Mucosa of stomach (tissue), 1 donor: Measurements from ENCODE around the gene RAD18.

Experiments
- H3K27me3 ChIP-seq: one replicate; pipeline ENCODE4 v1.7.0; 2013; ENCODE audit warnings: mild to moderate bottlenecking, low read length; ENCODE audit not compliant: control insufficient read depth, insufficient read depth
- H3K36me3 ChIP-seq: one replicate; pipeline ENCODE4 v1.7.0; 2013; ENCODE audit warnings: low read length; ENCODE audit not compliant: control insufficient read depth, insufficient read depth
- H3K4me1 ChIP-seq: one replicate; pipeline ENCODE4 v1.7.0; 2013; ENCODE audit warnings: mild to moderate bottlenecking, low read length; ENCODE audit not compliant: control insufficient read depth, insufficient read depth
- H3K4me3 ChIP-seq: one replicate; pipeline ENCODE4 v1.7.0; 2013; ENCODE audit warnings: low read length
- H3K9ac ChIP-seq: one replicate; pipeline ENCODE4 v1.7.0; 2013; ENCODE audit warnings: mild to moderate bottlenecking, low read length, moderate library complexity
- H3K9me3 ChIP-seq: one replicate; pipeline ENCODE4 v1.7.0; 2013; ENCODE audit warnings: mild to moderate bottlenecking, low read length, moderate library complexity; ENCODE audit not compliant: control insufficient read depth
- donor health status: Pancreatic carcinoma.

Gene RAD18

GRCh38 chr3:8865697-8866096 lies 97.6 kb downstream of the RAD18 start:
- H3K9ac ChIP-seq, result no peak overlapping the region
- no peaks in the 10 kb centered on the region for H3K36me3 ChIP-seq
- H3K4me1 ChIP-seq, result no peaks in the 10 kb centered on the region
- no peaks in the 10 kb centered on the region for H3K9me3 ChIP-seq
- H3K27me3 ChIP-seq, result no peaks in the 10 kb centered on the region
- no peak overlapping the region for H3K4me3 ChIP-seq

DNA sequence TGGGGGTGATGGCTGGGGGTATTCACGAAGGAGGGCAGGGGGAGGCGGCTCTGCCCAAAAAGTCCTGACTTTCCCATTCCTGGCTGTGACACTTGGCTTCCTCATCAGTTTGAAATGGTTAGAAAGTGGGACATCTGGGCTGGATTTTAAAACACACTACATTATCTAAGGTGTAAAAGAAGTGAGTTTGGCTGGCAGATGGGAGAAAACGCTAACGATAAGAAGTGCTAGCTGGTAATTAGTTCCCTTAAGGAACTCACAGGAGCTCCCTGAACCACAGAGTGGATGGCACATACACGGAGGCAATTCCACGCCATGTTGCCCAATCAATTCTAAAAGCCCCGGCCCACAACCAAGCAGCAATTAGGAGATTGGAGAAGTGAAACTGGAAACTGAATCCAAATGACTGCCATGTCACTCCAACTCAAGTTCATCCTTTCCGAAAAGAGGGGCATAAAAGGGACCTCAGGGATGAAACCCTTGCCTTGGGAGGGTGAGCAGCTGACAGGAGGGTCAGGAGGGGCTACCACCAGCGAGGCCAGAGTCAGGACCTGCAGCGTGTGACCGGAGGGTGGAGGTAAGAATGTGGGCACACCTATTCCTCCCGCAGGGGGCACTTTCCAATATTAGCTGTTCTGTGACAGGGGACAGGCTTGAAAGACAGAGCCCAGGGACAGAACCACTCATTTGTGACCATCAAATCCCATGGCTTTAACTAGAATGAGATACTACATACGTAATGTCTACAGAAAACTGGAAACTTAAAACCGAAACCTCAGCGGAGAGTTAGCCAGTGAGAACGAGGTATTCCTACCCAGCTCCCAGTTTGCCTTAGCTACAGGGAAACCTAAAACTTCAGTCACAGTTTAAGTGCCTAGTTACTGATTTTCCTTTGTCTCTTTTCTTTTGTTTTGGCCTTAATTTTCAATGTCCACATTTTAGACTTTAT lies 98.6 kb downstream of the RAD18 start:
- no peak overlapping the region for H3K4me3 ChIP-seq
- no peaks in the 10 kb centered on the region for H3K4me1 ChIP-seq
- no peaks in the 10 kb centered on the region for H3K9me3 ChIP-seq

DNA sequence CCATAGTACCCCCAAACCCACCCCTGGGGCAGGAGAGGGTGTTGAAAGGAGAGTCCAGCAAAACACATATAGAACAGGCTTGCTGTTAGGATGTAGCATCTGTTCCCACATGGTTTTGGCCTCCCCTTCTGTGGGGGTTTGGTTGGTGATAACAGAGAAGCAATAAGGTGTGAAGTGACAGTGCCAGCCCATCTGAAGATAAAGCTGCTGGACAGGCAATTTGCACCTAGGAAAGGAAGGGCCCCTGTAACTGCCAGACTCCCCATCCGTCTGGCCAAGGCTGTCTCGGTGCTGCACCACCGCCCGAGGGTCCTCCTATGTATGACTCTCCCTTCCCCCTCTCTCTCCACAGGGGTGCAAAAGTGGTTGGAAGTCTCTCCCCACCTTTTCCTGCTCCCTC lies 99.4 kb downstream of the RAD18 start:
- Histone ChIP-seq H3K9me3 (no peaks in the 10 kb centered on the region), H3K4me1 (no peaks in the 10 kb centered on the region), H3K36me3 (no peaks in the 10 kb centered on the region), H3K9ac (no peak overlapping the region), H3K27me3 (no peaks in the 10 kb centered on the region), H3K4me3 (no peak overlapping the region)

More for the DNA sequence above, 98.6 kb downstream of the RAD18 start:
- Histone ChIP-seq H3K9ac (no peak overlapping the region), H3K27me3 (no peaks in the 10 kb centered on the region), H3K36me3 (no peaks in the 10 kb centered on the region)

GRCh38 chr3:8857720-8858367 lies 105.4 kb downstream of the RAD18 start:
- H3K9me3 ChIP-seq, result no peaks in the 10 kb centered on the region
- H3K4me3 ChIP-seq, result no peak overlapping the region
- H3K27me3 ChIP-seq, result no peaks in the 10 kb centered on the region
- no peaks in the 10 kb centered on the region for H3K4me1 ChIP-seq
- no peaks in the 10 kb centered on the region for H3K36me3 ChIP-seq
- no peak overlapping the region for H3K9ac ChIP-seq

DNA sequence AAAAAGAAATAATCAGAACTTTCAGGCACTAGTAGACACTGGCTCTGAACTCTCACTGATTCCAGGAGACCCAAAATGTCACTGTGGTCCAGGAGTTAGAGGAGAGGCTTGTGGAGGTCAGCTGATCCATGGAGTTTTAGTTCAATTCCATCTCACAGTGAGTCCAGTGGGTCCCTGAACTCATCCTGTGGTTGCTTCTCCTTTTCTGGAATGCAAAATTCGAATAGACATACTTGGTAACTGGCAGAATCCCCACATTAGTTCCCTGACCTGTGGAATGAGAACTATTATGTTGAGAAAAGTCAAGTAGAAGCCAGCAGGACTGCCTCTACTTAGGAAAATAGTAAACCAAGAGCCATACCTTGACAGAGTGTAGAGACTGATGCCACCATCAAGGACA lies 106.6 kb downstream of the RAD18 start:
- Histone ChIP-seq H3K4me1 (no peaks in the 10 kb centered on the region), H3K4me3 (no peak overlapping the region), H3K9me3 (no peaks in the 10 kb centered on the region), H3K36me3 (no peaks in the 10 kb centered on the region), H3K9ac (no peak overlapping the region), H3K27me3 (no peaks in the 10 kb centered on the region)

DNA sequence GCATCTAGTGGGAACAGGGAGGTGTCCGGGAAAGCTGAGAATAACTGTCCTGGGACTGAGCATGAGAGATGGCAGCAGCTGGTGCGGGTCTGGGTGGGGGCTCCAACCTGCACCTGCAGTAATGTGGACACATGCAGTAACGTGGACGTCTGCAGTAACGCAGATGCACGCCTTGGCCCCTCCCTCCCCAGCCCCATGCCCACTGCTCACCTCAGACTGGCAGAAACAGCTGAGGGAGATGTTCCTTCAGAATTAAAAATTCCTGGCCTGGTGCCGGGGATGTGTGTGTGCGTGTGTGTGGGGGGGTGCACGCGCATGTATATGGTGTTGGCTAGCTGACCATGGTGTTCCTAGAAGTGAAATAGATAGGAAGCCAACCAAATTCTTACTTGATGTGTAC lies 107.2 kb downstream of the RAD18 start:
- Histone ChIP-seq H3K9ac (no peak overlapping the region), H3K9me3 (no peaks in the 10 kb centered on the region), H3K4me1 (no peaks in the 10 kb centered on the region), H3K27me3 (no peaks in the 10 kb centered on the region), H3K36me3 (no peaks in the 10 kb centered on the region), H3K4me3 (no peak overlapping the region)

GRCh38 chr3:8854656-8855055 lies 108.6 kb downstream of the RAD18 start:
- Histone ChIP-seq H3K9ac (no peak overlapping the region), H3K9me3 (no peaks in the 10 kb centered on the region), H3K4me3 (no peak overlapping the region), H3K27me3 (no peaks in the 10 kb centered on the region), H3K36me3 (no peaks in the 10 kb centered on the region), H3K4me1 (no peaks in the 10 kb centered on the region)

DNA sequence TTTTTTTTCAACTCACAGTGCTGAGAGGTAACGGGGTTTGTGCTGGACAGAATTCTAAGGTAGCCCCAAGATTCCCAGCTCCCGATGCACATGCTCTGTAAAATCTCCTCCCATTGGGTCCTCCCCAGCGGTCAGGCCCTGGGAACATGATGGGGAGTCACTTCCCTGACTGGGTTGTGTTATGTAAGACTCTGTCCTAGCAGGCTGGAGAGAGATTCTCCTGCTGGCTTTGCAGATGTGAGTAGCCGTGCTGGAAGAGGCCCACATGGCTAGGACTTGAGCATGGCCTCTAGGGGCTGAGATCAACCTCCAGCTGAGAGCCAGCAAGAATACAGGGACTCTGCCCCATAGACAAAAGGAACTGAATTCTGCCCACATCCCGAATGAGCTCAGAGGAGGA lies 110.2 kb downstream of the RAD18 start:
- Histone ChIP-seq H3K4me1 (no peaks in the 10 kb centered on the region), H3K9ac (no peak overlapping the region), H3K9me3 (no peaks in the 10 kb centered on the region), H3K4me3 (no peak overlapping the region), H3K27me3 (no peaks in the 10 kb centered on the region), H3K36me3 (no peaks in the 10 kb centered on the region)

GRCh38 chr3:8852511-8852910 lies 110.8 kb downstream of the RAD18 start:
- no peaks in the 10 kb centered on the region for H3K36me3 ChIP-seq
- no peak overlapping the region for H3K9ac ChIP-seq
- no peaks in the 10 kb centered on the region for H3K4me1 ChIP-seq
- no peaks in the 10 kb centered on the region for H3K9me3 ChIP-seq
- H3K4me3 ChIP-seq, result no peak overlapping the region
- no peaks in the 10 kb centered on the region for H3K27me3 ChIP-seq

DNA sequence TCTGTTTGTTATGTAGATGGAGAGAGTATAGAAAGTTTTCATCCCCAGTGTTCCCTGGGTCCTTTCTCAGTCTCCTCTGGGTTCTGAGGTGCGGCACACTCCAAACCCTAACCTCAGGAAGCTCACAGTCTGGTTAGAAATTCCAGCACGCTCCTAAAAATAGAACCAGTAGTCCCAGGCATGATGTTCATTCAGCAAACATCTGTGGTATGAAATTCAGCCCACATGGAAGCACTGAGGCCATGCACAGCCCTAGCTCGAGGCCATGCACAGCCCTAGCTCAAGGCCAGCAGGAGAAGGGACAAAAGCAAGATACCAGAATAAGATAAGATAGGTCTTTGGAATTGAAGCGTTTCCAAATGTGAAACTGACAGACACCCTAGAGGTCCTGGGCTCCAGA lies 111.6 kb downstream of the RAD18 start:
- Histone ChIP-seq H3K36me3 (no peaks in the 10 kb centered on the region), H3K9ac (no peak overlapping the region)

DNA sequence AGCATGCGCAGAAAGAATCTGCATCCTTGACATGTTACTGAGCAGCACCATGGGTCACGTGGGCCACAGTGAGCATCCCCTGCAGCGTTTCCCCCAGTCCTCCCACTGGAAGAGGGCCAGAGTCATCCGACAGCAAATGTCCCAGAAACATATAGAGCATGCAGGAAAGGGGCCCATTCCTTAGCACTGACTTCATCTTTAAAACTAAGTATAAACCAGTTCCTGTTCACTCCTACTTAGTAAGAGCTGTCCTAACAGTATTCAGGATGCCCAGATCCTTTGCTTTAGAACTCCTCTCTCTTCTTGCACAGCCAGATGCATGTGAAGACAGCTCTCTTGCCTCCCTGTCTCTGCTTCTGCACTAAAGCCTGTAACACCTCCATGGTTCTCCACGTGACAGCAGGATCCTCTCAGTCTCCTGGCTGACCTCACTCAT lies 114.6 kb downstream of the RAD18 start:
- Histone ChIP-seq H3K4me3 (no peak overlapping the region), H3K9ac (no peak overlapping the region), H3K36me3 (no peaks in the 10 kb centered on the region), H3K4me1 (no peaks in the 10 kb centered on the region), H3K9me3 (no peaks in the 10 kb centered on the region), H3K27me3 (no peaks in the 10 kb centered on the region)

More for the DNA sequence above, 111.6 kb downstream of the RAD18 start:
- Histone ChIP-seq H3K4me1 (no peaks in the 10 kb centered on the region), H3K27me3 (no peaks in the 10 kb centered on the region), H3K9me3 (no peaks in the 10 kb centered on the region), H3K4me3 (no peak overlapping the region)

DNA sequence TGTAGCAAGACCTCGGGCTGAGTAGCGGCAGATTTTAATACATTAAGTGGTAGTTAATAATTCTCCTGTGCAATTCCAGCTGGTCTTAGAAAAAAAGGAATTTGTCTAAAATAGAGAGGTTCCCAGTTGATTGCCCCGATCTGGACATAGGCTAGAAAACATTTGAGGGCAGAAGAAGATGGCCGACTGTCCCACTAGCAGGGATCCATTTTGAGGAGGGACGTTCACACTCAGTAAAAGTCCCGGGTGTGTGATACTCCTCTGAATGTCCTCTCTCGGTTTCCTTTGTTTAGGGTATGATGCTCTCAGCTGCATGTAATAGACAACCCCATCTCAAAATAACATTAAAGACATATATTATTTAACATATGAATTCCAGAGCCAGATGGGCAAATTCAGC lies 116.0 kb downstream of the RAD18 start:
- H3K9me3 ChIP-seq, result no peaks in the 10 kb centered on the region
- H3K36me3 ChIP-seq, result no peaks in the 10 kb centered on the region
- no peaks in the 10 kb centered on the region for H3K4me1 ChIP-seq
- no peak overlapping the region for H3K9ac ChIP-seq
- H3K4me3 ChIP-seq, result no peak overlapping the region
- H3K27me3 ChIP-seq, result no peaks in the 10 kb centered on the region
